Prostate gland (tissue), 2 donors: ENCODE measurements around the gene WWOX. TPM values are rescaled to one million over a fixed set of nuclear protein-coding genes. Genes with fewer than 3 reads are reported as not detected.

ENCODE experiments used
- DNase-seq: peaks from one replicate; pipeline ENCODE4 v3.0.0-alpha.2; 2019; ENCODE audit warnings: low spot score
- H3K27ac ChIP-seq, 2 donors: fragments of 200-600 bp; sonication (generic); 2 replicates each; pipeline ENCODE4 v1.5.1; 2017 to 2019
- H3K27me3 ChIP-seq: fragments of 200-600 bp; sonication (generic); replicated peaks from 2 replicates; pipeline ENCODE4 v1.5.1; 2019; ENCODE audit not compliant: insufficient read depth
- H3K36me3 ChIP-seq, 2 donors: fragments of 200-600 bp; sonication (generic); 1 replicate in 1 of 2; 2 replicates in 1 of 2; pipeline versions ENCODE4 v1.5.1 to v1.8.1; 2017 to 2019
- H3K4me1 ChIP-seq: fragments of 200-600 bp; sonication (generic); replicated peaks from 2 replicates; pipeline ENCODE4 v1.5.1; 2019
- H3K4me3 ChIP-seq, 2 donors: fragments of 200-600 bp; sonication (generic); 2 replicates each; pipeline ENCODE4 v1.5.1; 2017 to 2019
- H3K9me3 ChIP-seq: fragments of 200-600 bp; sonication (generic); 2 replicates; pipeline ENCODE4 v1.5.1; 2017
- POLR2A ChIP-seq: fragments of 450-650 bp; IDR thresholded peaks from one replicate; pipeline ENCODE4 v1.6.1; 2016; ENCODE audit warnings: antibody characterized with exemption, mild to moderate bottlenecking
- POLR2AphosphoS5 ChIP-seq: sonication (generic); formaldehyde crosslinking; IDR thresholded peaks from one replicate; pipeline ENCODE4 v1.6.1; 2017; ENCODE audit warnings: antibody characterized with exemption
- WGBS: methylation state at CpG from one replicate; pipeline ENCODE4 v1.1.5; 2018; 5-methylcytosine and 5-hydroxymethylcytosine counted together
- intact Hi-C: fragments of 100-400 bp; cut with DNase I; formaldehyde crosslinking; loops from one replicate; pipeline ENCODE4 v1.14.2; 2022
- total RNA-seq, 2 donors: library from RNA; depleted of rRNA; stranded (reverse); fragments of >200 nt; gene quantifications; one replicate each; pipeline ENCODE4 v1.1.0, GENCODE V29; 2016
- TF ChIP-seq, protein P1 (sequence below), 4 experiments: fragments of 200-600 bp in 2 of 4; fragments of 450-650 bp in 2 of 4; sonication (generic) in 2 of 4; IDR thresholded peaks; 1 replicate in 3 of 4; 2 replicates in 1 of 4; pipeline ENCODE4 v1.5.1; 2016 to 2019; ENCODE audit warnings: antibody characterized with exemption in 4 of 4, mild to moderate bottlenecking in 2 of 4, moderate library complexity in 2 of 4

WWOX gene
- total RNA-seq, 2 donors from 2014 or later = 93.2 to 99.4 TPM

DNA sequence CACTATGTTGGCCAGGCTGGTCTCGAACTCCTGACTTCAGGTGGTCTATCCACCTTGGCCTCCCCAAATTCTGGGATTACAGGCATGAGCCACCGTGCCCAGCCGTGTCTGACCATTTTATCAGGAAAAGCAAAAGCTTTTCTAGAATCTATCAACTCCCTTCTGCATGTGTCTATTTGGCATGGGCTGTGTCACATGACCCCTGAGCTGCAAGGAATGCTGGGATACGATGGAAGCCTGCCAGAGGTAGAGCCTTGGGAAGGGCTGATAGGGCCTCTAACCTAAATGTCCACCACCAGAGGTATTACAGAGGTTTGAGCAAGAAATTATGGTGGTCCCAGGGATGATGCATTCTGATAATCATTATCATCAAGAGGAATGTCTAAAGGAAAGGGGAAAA is 616.2 kb downstream of the WWOX start:
- 90% methylated on average over 4 of the region's 4 CpGs for WGBS
- no peaks in the 10 kb centered on the region for H3K36me3 ChIP-seq
- TF ChIP-seq POLR2A = no peak
- TF ChIP-seq, protein P1, sequence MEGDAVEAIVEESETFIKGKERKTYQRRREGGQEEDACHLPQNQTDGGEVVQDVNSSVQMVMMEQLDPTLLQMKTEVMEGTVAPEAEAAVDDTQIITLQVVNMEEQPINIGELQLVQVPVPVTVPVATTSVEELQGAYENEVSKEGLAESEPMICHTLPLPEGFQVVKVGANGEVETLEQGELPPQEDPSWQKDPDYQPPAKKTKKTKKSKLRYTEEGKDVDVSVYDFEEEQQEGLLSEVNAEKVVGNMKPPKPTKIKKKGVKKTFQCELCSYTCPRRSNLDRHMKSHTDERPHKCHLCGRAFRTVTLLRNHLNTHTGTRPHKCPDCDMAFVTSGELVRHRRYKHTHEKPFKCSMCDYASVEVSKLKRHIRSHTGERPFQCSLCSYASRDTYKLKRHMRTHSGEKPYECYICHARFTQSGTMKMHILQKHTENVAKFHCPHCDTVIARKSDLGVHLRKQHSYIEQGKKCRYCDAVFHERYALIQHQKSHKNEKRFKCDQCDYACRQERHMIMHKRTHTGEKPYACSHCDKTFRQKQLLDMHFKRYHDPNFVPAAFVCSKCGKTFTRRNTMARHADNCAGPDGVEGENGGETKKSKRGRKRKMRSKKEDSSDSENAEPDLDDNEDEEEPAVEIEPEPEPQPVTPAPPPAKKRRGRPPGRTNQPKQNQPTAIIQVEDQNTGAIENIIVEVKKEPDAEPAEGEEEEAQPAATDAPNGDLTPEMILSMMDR (IDR thresholded peaks at IDR 0.05) = no peak
- TF ChIP-seq POLR2AphosphoS5 = no peak
- intact Hi-C loops = no loop called here
- H3K9me3 ChIP-seq = no peaks in the 10 kb centered on the region
- no peak overlapping the region for H3K27ac ChIP-seq
- no peaks in the 10 kb centered on the region for H3K4me1 ChIP-seq
- no peak for DNase-seq
- no peak overlapping the region for H3K4me3 ChIP-seq
- H3K27me3 ChIP-seq = no peaks in the 10 kb centered on the region

DNA sequence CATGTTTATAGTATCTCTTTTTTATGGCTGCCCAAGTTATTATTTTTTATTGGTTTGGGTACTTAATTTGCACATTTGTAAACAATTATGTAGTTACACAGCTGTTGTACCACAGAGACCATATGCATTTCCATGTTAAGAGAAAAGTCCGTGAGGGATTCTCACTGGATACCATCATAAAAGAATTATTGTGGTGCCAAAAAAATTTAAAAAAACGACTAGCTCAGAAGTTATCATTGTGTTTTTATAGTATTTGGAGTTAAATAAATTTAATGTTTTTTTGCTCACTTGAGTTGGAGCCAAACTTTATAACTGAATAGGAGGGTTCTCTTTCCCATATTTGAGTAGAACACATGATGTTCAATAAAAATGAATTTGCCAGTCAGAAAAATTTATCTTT is 618.7 kb downstream of the WWOX start:
- H3K4me3 ChIP-seq = no peak overlapping the region
- WGBS = 43% methylated on average over 2 of the region's 2 CpGs
- no peaks in the 10 kb centered on the region for H3K36me3 ChIP-seq
- DNase-seq = no peak
- H3K9me3 ChIP-seq = no peaks in the 10 kb centered on the region
- intact Hi-C loops = no loop called here
- TF ChIP-seq POLR2A = no peak
- no peak for TF ChIP-seq POLR2AphosphoS5
- TF ChIP-seq, protein P1 (IDR thresholded peaks at IDR 0.05) = no peak
- H3K27me3 ChIP-seq = no peaks in the 10 kb centered on the region
- no peaks in the 10 kb centered on the region for H3K4me1 ChIP-seq
- H3K27ac ChIP-seq = no peak overlapping the region

DNA sequence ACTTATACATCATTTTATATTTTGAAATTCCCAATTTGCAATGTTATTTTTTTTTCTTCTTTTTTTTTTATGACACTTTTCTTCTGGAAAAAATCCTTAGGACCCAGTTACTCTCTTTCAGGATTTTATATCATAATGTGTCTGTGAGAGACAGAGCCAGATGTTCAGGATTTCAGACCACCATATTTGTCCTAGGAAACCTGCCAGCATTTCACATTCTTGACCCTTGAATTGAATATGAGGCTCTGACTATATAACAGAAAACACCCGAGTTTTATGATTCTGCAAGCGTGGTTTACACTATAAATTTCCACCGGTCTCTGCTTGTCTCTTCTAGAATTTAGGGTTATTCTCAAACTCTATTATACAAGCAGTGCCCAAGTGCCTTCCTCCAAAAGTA is 621.0 kb downstream of the WWOX start:
- 35% methylated on average over 3 of the region's 3 CpGs for WGBS
- H3K9me3 ChIP-seq = no peaks in the 10 kb centered on the region
- H3K4me3 ChIP-seq = no peak overlapping the region
- H3K27me3 ChIP-seq = no peaks in the 10 kb centered on the region
- DNase-seq = no peak
- intact Hi-C loops = no loop called here
- H3K36me3 ChIP-seq = no peaks in the 10 kb centered on the region
- no peak overlapping the region for H3K27ac ChIP-seq
- no peaks in the 10 kb centered on the region for H3K4me1 ChIP-seq
- TF ChIP-seq, protein P1 (IDR thresholded peaks at IDR 0.05) = no peak
- no peak for TF ChIP-seq POLR2A
- TF ChIP-seq POLR2AphosphoS5 = no peak

DNA sequence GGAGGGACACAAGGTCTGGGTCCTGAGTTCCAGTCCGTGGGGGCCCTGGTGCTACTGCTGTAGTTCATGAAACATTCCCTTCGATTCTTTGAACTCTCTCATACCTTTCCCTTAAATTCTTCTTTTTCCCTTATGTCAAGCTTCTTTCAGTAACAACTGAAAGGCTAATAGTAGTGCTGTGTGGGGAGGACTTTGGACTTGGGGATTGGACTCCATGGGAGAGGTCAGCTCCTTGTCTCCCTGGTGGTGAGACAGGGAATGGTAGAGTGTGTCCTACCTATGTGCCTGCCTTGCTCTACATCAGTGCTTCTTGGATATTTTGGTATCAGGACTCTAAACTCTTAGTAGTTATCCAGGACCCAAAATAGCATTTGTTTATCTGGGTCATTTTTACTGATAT is 628.1 kb downstream of the WWOX start:
- Histone ChIP-seq H3K9me3 (no peaks in the 10 kb centered on the region), H3K27ac (no peak overlapping the region), H3K4me3 (no peak overlapping the region), H3K4me1 (no peaks in the 10 kb centered on the region), H3K36me3 (no peaks in the 10 kb centered on the region), H3K27me3 (no peaks in the 10 kb centered on the region)
- DNase-seq = no peak
- intact Hi-C loops = no loop called here
- TF ChIP-seq POLR2AphosphoS5 (no peak), POLR2A (no peak)
- TF ChIP-seq, protein P1 (IDR thresholded peaks at IDR 0.05) = no peak
- 97% methylated on average over 2 of the region's 2 CpGs for WGBS

DNA sequence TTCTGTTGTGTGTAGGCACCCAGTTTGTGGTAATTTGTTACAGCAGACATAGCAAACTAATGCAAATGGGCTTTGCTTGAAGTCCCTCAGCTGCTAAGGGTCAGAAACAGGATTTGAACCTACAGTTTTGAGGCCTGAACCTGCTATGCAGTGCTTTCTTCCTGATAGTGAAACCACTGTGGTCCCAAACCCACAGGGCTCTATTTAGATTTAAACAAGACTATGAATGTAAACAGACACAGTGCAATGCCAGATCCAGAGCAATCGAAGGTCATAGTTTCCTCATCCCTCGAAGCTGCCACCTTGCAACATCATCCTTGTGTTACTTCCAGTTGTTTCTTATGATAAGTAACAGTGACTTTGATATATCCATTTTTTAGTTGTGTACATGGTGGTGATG is 630.2 kb downstream of the WWOX start:
- intact Hi-C loops = no loop called here
- no peaks in the 10 kb centered on the region for H3K4me1 ChIP-seq
- WGBS = 90% methylated on average over 2 of the region's 2 CpGs
- TF ChIP-seq POLR2A (no peak), POLR2AphosphoS5 (no peak)
- TF ChIP-seq, protein P1 (IDR thresholded peaks at IDR 0.05) = no peak
- no peak for DNase-seq
- H3K9me3 ChIP-seq = no peaks in the 10 kb centered on the region
- no peaks in the 10 kb centered on the region for H3K36me3 ChIP-seq
- no peaks in the 10 kb centered on the region for H3K27me3 ChIP-seq
- H3K27ac ChIP-seq = no peak overlapping the region
- H3K4me3 ChIP-seq = no peak overlapping the region
